GM12891 (cell line): Measurements from ENCODE around the gene FEZF2.

Source experiments
- DNase-seq: peaks from one replicate; pipeline ENCODE4 v3.0.0; 2011; ENCODE audit warnings: low spot score; ENCODE audit not compliant: insufficient read length
- FAIRE-seq: peaks from 2 replicates; lab custom pipeline; 2011; peaks lifted over from hg19 to GRCh38; lab: Jason Lieb, UNC
- PAX5 ChIP-seq: IDR thresholded peaks from 2 replicates; pipeline ENCODE4 v1.6.1; 2011; ENCODE audit warnings: low read length, moderate library complexity, mild to moderate bottlenecking; ENCODE audit not compliant: insufficient read depth, severe bottlenecking
- POLR2A ChIP-seq: IDR thresholded peaks from 2 replicates; pipeline ENCODE4 v1.6.1; 2011; ENCODE audit warnings: low read depth, low read length, control low read depth
- POLR2AphosphoS5 ChIP-seq: IDR thresholded peaks from 2 replicates; pipeline ENCODE4 v1.6.1; 2011; ENCODE audit warnings: low read depth, low read length, control low read depth
- POU2F2 ChIP-seq: IDR thresholded peaks from 2 replicates; pipeline ENCODE4 v1.6.1; 2011; ENCODE audit warnings: low read depth, mild to moderate bottlenecking, control low read depth, low read length, moderate library complexity
- SPI1 ChIP-seq: IDR thresholded peaks from 2 replicates; pipeline ENCODE4 v1.6.1; 2011; ENCODE audit warnings: low read depth, low read length, control low read depth
- TAF1 ChIP-seq: IDR thresholded peaks from 2 replicates; pipeline ENCODE4 v1.6.1; 2011; ENCODE audit warnings: low read depth, low read length, control low read depth

Gene FEZF2

DNA sequence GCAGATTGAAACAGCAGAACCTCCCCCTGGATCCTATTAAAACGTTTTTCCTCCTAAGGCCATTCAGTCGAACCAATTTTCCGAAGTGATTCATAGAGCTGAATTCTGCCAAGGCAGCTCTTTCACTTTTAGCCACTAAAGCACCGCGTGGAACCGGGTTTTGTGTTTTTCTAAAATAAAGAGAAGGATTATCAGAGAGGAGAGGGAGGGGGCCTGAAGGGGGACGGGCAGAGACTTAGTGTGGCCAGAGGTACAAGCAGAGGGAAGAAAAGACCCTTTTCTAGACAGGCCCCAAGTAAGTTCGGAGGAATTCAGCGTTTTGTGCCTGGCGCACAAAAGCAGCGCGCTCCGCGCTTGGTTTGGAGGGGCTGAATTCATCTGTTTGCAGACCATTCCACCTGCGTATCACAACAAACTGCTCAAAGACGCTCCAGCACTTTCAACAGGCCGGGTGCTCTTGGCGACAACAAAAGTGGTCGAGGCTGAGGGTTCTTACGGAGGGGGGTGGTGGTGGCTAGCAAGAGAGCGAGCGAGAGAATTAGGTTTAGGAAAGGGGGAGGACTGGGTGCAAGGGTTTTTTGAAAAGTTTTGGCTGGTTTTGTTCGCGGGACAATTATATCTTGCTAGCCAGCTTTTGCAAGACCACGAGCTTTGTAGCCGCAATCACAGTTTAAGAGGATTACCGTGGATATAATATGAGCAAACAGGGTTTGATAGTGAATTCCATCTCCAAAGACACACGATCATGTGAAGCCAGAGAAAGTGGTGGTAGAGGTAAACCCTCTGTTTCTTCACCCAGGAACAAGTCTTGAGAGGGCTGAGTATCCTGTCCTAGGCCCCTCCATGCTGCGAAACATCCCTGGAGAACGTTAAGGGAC is 1.2 kb upstream of the FEZF2 start:
- DNase-seq (no peak), FAIRE-seq (no peak)
- TF ChIP-seq SPI1 (no peak), POLR2A (no peak), POU2F2 (no peak), PAX5 (no peak), TAF1 (no peak), POLR2AphosphoS5 (no peak)

DNA sequence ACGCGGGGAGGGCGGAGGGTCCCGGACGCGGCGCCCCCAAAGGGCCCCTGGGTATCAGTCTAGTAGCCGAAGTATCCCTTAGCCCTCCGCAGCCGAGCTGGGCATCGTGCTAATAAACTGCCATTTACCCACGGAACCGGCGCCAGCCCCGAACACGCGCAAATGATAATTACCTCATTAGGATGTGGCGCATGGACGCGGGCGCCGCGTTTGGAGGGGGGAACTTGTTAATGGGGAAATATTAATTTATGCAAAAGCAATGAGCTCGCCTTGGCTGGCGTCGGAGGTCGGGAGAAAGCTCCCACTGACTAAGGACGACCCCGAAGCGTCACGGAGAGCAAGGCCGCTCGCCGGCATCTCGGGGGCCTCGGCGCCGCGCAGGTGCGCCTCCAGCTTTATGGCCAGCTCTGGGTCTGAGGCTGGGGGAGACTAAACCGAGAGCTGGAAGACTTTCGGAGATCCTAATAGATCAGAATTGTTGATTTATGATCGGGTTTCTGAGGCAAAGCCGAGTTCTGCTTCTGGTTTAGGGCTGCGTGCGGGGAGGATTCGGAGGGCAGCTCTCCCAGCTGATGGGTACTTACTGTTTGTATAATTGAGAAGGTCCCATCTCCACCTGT is 474 bp upstream of the FEZF2 start:
- DNase-seq, result no peak
- TF ChIP-seq SPI1 (no peak), POU2F2 (no peak), POLR2AphosphoS5 (no peak), PAX5 (no peak), TAF1 (no peak), POLR2A (no peak)
- no peak for FAIRE-seq

DNA sequence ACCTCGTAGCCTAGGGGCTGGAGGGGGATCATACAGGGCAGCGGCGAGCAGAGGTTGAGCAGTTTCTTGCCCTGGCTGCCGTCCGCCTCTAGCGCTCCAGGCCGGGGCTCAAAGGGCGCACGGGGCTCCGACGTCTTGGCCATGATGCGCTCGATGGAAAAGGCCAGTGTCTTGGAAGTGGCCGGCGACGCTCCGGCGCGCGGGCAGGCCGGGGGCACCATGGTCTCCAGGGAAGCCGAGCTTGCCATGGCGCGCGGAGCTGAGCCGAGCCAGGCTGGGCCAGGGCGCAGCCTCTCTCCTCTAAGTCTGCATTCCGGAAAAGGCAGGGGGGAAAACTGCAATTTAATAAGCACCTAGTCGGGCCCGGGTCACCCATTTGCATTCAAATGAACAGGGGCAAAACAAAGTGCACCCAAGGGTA is 719 bp downstream of the FEZF2 start:
- FAIRE-seq (no peak), DNase-seq (no peak)
- TF ChIP-seq PAX5 (no peak), POLR2AphosphoS5 (no peak), SPI1 (no peak), TAF1 (no peak), POU2F2 (no peak), POLR2A (no peak)

DNA sequence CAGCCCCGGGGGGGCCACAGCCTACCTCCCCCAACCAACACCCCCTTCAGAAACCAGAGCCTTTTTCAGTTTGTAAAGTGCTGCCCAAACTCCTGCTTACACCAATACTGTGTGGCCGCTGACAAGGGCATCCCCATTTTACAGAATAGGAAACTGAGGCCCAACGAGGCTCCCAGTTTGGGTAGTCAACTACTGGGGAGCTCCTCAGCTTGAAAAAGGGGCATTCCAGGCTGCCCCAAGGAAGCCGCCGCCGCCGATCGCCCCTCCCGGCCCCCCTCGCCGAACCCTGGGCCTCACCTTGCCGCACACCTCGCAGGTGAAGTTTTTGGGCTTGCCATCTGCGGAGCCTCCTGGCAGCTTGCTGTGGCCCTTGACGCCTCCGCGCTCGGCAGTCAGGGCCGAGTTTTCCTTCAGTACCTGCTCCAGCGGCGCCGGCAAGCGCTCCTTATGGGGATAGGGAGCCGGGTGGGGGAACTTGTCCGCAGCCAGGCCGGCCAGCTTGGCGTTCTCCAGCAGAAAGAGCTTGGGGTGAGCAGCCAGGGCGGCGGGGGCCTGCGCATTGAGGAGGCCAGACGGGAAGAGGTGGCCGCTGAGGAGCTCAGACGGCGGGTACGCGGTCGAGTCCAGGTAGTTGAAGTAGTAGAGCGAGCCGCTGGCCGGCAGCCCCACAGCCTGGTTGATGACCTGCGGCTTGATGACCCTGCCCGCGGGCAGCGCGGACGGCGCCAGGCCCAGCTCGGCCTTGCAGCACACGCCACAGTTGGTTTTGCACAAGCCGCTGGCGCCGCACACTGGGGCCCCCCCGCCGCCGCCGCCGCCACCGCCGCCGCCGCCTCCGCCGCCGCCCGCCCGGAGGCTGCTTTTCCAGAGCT is 1.4 kb downstream of the FEZF2 start:
- FAIRE-seq (no peak), DNase-seq (no peak)
- TF ChIP-seq POU2F2, result no peak
- TF ChIP-seq POLR2A, result no peak
- no peak for TF ChIP-seq POLR2AphosphoS5
- TF ChIP-seq SPI1, result no peak
- TF ChIP-seq TAF1, result no peak
- TF ChIP-seq PAX5, result no peak

DNA sequence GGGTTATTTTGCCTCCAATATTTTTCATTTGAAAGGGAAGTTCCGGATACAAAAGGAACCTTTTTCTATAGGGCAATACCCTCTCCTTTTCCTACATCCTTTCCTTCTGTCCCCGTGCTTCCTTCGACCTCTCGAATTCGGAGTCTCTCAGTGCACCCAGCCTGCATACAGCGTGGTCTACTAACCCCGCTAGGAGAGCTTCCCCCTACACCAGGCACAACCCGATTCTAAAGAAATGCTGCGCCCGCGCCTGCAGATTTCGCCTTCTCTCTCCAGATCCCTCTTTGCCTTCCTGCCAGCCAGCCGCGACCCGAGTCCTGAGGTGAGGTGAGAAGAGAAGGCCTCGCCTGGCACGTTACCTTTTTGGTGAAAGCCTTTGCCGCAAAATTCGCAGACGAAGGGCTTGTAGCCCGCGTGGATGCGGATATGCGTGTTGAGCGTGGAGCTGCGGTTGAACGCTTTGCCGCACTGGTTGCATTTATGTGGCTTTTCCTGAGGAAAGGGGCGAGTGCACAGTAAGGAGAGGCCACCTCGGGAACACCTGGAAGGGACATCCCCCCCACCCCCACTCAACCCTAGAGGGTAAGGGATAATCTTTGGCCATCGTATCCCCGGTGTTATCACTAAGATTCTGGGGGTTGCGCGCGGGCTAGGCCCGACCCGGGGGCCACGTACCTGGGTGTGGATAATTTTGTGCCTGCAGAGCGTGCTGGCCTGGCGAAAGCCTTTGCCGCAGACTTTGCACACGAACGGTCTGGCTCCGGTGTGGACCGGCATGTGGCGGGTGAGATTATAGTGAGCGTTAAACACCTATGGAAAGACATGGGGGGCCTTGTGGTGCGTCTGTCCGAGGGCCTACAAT is 2.3 kb downstream of the FEZF2 start:
- no peak for DNase-seq
- FAIRE-seq, result no peak
- TF ChIP-seq POLR2AphosphoS5 (no peak), POU2F2 (no peak), POLR2A (no peak), SPI1 (no peak), PAX5 (no peak), TAF1 (no peak)

DNA sequence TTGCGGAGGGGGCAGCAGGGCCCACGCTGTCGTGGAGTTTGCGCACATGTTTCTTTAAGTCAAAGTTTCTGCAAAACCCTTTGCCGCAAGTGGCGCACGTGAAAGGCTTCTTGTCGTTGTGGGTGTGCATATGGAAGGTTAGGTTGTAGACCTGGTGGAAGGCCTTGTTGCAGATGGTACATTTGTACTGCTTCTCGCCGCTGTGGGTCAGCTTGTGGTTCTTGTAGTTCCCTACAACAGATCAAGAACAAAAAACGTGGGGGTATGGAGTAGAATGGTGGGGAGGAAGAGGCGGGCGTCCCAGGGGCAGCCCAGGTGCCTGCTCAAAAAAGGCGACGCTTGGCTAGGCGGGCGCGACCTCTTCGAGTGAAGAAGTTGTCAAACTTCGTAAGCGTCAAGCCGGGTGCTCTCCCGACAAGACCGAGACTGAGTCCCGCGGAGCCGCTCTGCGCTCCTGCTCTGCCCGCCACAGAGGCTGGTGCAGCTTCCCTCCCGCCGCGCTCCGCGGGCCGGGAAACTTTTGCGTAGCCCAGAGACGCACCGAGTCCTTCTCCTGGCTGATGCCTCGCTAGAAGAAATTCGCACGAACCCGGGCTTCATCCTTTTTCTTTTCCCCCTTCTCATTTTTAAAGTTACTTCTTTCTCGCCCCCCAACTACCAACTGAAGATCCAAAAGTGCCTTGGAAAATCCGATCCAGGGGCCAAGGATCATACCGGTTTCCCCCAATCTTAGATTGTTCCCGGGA is 3.1 kb downstream of the FEZF2 start:
- FAIRE-seq, result no peak
- TF ChIP-seq SPI1, result no peak
- TF ChIP-seq PAX5, result no peak
- TF ChIP-seq POU2F2, result no peak
- no peak for TF ChIP-seq TAF1
- TF ChIP-seq POLR2AphosphoS5, result no peak
- no peak for TF ChIP-seq POLR2A
- DNase-seq, result no peak

DNA sequence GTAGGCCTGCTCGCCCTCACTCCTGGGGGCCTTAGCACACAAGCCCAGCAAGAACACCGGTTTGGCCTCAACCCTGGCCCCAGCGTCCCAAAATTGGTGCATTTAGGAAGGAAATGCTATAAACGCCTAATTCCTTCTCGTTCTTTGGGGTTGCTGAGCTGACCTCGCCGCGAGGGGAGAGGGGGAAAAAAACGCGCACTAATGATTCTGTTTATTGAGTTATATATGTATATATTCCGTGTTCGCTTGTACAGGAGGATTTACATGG is 3.9 kb downstream of the FEZF2 start:
- TF ChIP-seq PAX5, result no peak
- TF ChIP-seq POLR2AphosphoS5, result no peak
- no peak for TF ChIP-seq SPI1
- no peak for TF ChIP-seq POLR2A
- TF ChIP-seq POU2F2, result no peak
- TF ChIP-seq TAF1, result no peak
- DNase-seq (no peak), FAIRE-seq (no peak)

DNA sequence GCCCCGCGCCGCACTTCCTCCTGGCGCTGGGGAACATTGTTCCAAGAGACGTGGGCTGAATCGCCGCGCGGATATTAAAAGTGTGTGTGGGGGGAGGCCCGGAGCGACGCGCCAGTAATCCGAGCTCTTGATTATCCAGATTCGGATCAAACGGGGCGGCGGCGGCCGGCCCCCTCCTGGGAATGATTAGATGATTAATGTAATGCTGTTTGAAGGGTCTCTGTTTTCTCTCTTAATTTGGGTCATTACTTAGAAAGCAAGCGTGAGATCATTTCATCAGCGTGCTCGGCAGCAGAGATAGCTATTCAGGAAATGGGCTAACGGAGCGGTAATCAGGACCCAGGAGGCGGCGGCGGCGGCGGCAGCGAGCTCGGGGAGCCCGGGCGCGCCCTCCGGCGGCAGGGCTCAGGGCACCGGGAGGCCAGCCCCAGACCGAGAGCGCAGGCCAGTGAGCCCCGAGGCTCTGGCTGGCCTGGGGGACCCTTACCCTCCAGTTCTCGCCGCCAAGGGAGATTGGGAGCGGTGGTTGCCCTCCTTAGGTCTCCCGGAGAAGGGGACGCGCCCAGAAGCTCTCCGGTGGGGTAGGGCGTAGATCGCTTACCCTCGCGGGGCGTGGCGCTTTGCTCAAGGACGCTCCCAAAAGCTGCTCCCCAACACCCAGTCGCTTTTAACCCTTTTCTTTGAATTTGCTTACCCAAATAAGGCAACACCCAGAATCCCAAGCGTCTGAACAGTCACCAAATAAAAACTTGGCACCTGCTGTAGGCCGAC is 4.5 kb downstream of the FEZF2 start:
- DNase-seq (no peak), FAIRE-seq (no peak)
- TF ChIP-seq PAX5, result no peak
- no peak for TF ChIP-seq POU2F2
- no peak for TF ChIP-seq POLR2AphosphoS5
- no peak for TF ChIP-seq POLR2A
- no peak for TF ChIP-seq SPI1
- no peak for TF ChIP-seq TAF1
